ENCODE measurements around the gene EAF1.
"Not testable (repeated sequence)": the region's sequence is repeated elsewhere in the genome, so short reads cannot be mapped to it uniquely, and the experiment has no call there.

EAF1 gene

GRCh38 chr3:15427182-15427880 is at the start of gene EAF1, which contains the start of gene METTL6:
Gene EAF1, plus strand, starts transcription at chr3:15427598. Its CDS starts 182 bp downstream, at chr3:15427780.
Gene METTL6, minus strand, starts transcription at chr3:15427544. Its CDS starts 1,033 bp downstream, at chr3:15426511.
- peak; percentile 64 for DNase-seq

GRCh38 chr3:15377961-15378791 is 49.2 kb upstream of the EAF1 start:
- peak; percentile 87 for DNase-seq

- no peak for DNase-seq
Measured at GRCh38 chr3:15380980-15381890, 46.2 kb upstream of the EAF1 start.

GRCh38 chr3:15382405-15382923 is 44.9 kb upstream of the EAF1 start:
- DNase-seq, result no peak

- no peak for DNase-seq
Measured at GRCh38 chr3:15384510-15385237, 42.7 kb upstream of the EAF1 start.

GRCh38 chr3:15385238-15385695 is 42.1 kb upstream of the EAF1 start:
- DNase-seq, result not testable (repeated sequence)

GRCh38 chr3:15385901-15386653 is 41.3 kb upstream of the EAF1 start:
- DNase-seq, result no peak

- DNase-seq, result not testable (repeated sequence)
Measured at GRCh38 chr3:15386654-15386955, 40.8 kb upstream of the EAF1 start.

- DNase-seq, result no peak
Measured at GRCh38 chr3:15387171-15387581, 40.2 kb upstream of the EAF1 start.

GRCh38 chr3:15387735-15388134 is 39.7 kb upstream of the EAF1 start:
- DNase-seq, result no peak

GRCh38 chr3:15388335-15388734 is 39.1 kb upstream of the EAF1 start:
- DNase-seq, result not testable (repeated sequence)

- DNase-seq, result no peak
Measured at GRCh38 chr3:15390460-15390859, 36.9 kb upstream of the EAF1 start.

GRCh38 chr3:15391007-15391406 is 36.4 kb upstream of the EAF1 start:
- DNase-seq, result no peak

- DNase-seq, result not testable (repeated sequence)
Measured at GRCh38 chr3:15393252-15393651, 34.1 kb upstream of the EAF1 start.

GRCh38 chr3:15398731-15399133 is 28.7 kb upstream of the EAF1 start:
- DNase-seq, result not testable (repeated sequence)

GRCh38 chr3:15399970-15400369 is 27.4 kb upstream of the EAF1 start:
- no peak for DNase-seq

GRCh38 chr3:15401936-15402335 is 25.5 kb upstream of the EAF1 start:
- no peak for DNase-seq

- no peak for DNase-seq
Measured at GRCh38 chr3:15403495-15403894, 23.9 kb upstream of the EAF1 start.

GRCh38 chr3:15403965-15404364 is 23.4 kb upstream of the EAF1 start:
- DNase-seq, result no peak

GRCh38 chr3:15404767-15405166 is 22.6 kb upstream of the EAF1 start:
- no peak for DNase-seq

GRCh38 chr3:15405448-15406050 is 21.8 kb upstream of the EAF1 start:
- peak; percentile 6 for DNase-seq
